ENCODE measurements around the gene PKDCC. TPM values are rescaled to one million over a fixed set of nuclear protein-coding genes. Genes with fewer than 3 reads are reported as not detected.

Gene PKDCC
- total and polyA plus RNA-seq, 2 of the 13 experiments (the other 11 are each of a cell fraction or from before 2014, with no cell fraction given), result 52.6 to 58.8 TPM

DNA sequence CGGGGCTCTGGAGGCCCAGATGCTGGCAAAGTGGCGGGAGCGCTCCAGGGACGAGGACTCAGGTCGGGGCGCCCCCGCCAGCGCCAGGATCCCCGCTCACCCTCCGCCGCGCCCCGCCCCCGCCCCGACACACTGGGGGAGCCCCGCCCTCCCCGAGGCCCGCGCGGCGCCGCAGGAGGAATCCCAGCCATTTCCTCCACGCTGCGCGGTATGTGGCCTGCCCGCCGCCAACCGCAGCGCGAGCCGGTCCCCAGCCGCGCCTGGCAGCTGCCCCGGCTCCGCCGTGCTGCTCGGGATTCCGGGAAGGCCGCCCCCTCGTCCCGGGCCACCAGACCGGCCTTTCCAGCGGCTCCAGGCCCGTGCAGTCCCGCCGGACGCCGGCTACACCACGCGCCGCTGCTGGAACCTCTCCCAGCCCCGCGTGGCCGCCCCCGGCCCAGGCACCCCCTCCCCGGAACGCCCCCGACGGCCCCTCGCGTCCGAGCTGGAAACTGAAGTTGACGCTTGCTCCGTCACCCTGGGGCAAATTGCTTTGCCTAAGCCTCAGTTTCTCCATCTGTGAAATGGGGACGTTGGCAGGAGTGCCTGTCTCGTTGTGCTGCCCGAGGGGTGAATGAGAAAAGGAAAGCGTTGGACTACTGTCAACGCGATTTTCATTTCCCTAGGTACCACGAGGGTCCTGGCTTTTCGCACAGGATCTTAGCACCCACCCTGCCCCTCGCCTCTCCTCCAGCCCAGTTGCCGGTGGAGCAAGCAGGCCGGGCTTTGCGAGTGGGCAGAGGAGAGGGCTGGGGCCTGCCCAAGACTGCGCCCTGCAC lies 53.6 kb downstream of the PKDCC start (continued):
- TF ChIP-seq BCL3 (CRISPR knock-in tag; IDR thresholded peaks at IDR 0.05), result no peak
- TF ChIP-seq, protein P1, sequence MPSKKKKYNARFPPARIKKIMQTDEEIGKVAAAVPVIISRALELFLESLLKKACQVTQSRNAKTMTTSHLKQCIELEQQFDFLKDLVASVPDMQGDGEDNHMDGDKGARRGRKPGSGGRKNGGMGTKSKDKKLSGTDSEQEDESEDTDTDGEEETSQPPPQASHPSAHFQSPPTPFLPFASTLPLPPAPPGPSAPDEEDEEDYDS (CRISPR knock-in tag; IDR thresholded peaks at IDR 0.05), result no peak
- TF ChIP-seq, protein P2, sequence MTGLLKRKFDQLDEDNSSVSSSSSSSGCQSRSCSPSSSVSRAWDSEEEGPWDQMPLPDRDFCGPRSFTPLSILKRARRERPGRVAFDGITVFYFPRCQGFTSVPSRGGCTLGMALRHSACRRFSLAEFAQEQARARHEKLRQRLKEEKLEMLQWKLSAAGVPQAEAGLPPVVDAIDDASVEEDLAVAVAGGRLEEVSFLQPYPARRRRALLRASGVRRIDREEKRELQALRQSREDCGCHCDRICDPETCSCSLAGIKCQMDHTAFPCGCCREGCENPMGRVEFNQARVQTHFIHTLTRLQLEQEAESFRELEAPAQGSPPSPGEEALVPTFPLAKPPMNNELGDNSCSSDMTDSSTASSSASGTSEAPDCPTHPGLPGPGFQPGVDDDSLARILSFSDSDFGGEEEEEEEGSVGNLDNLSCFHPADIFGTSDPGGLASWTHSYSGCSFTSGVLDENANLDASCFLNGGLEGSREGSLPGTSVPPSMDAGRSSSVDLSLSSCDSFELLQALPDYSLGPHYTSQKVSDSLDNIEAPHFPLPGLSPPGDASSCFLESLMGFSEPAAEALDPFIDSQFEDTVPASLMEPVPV (CRISPR knock-in tag; IDR thresholded peaks at IDR 0.05), result no peak
- TF ChIP-seq, protein P3, sequence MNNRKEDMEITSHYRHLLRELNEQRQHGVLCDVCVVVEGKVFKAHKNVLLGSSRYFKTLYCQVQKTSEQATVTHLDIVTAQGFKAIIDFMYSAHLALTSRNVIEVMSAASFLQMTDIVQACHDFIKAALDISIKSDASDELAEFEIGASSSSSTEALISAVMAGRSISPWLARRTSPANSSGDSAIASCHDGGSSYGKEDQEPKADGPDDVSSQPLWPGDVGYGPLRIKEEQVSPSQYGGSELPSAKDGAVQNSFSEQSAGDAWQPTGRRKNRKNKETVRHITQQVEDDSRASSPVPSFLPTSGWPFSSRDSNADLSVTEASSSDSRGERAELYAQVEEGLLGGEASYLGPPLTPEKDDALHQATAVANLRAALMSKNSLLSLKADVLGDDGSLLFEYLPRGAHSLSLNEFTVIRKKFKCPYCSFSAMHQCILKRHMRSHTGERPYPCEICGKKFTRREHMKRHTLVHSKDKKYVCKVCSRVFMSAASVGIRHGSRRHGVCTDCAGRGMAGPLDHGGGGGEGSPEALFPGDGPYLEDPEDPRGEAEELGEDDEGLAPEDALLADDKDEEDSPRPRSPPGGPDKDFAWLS (CRISPR knock-in tag; IDR thresholded peaks at IDR 0.05; ENCODE audit: borderline replicate concordance), result no peak
- TF ChIP-seq PLRG1 (conservative IDR thresholded peaks at IDR 0.05), result no peak
- no peak for TF ChIP-seq RFX1 (IDR thresholded peaks at IDR 0.05)
- no peak for TF ChIP-seq ZNF790 (CRISPR knock-in tag; IDR thresholded peaks at IDR 0.05; ENCODE audit: borderline replicate concordance)
- no peak for TF ChIP-seq DDIT3 (CRISPR knock-in tag; IDR thresholded peaks at IDR 0.05)
- TF ChIP-seq ZBTB38 (CRISPR knock-in tag; IDR thresholded peaks at IDR 0.05), result no peak
- TF ChIP-seq, protein P4, sequence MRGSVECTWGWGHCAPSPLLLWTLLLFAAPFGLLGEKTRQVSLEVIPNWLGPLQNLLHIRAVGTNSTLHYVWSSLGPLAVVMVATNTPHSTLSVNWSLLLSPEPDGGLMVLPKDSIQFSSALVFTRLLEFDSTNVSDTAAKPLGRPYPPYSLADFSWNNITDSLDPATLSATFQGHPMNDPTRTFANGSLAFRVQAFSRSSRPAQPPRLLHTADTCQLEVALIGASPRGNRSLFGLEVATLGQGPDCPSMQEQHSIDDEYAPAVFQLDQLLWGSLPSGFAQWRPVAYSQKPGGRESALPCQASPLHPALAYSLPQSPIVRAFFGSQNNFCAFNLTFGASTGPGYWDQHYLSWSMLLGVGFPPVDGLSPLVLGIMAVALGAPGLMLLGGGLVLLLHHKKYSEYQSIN (CRISPR knock-in tag; IDR thresholded peaks at IDR 0.05; ENCODE audit: borderline replicate concordance), result no peak
- 0 out of 2 replicates have a peak, but pooled peaks have one; percentile 20 for TF ChIP-seq HIVEP1 (CRISPR knock-in tag; IDR thresholded peaks at IDR 0.05)
- TF ChIP-seq SMAD1 (CRISPR knock-in tag; IDR thresholded peaks at IDR 0.05; ENCODE audit: borderline replicate concordance, low read depth), result no peak
- peak; percentile 4; the same call in 1 of the 2 replicates for TF ChIP-seq YEATS4 (CRISPR knock-in tag; IDR thresholded peaks at IDR 0.05; ENCODE audit: borderline replicate concordance)
- peak; percentile 39; the same call in 1 of the 2 replicates for TF ChIP-seq ZNF143 (CRISPR knock-in tag; IDR thresholded peaks at IDR 0.05)
- no peak for TF ChIP-seq ZSCAN5A (CRISPR knock-in tag; IDR thresholded peaks at IDR 0.05; ENCODE audit: borderline replicate concordance)
- no peak for TF ChIP-seq ZSCAN25 (CRISPR knock-in tag; IDR thresholded peaks at IDR 0.05)
- TF ChIP-seq CHD2 (IDR thresholded peaks at IDR 0.05; ENCODE audit: low read depth, low read length), result no peak
- no peak for TF ChIP-seq TMF1 (CRISPR knock-in tag; IDR thresholded peaks at IDR 0.05; ENCODE audit: low read depth)
- TF ChIP-seq WIZ (CRISPR knock-in tag; IDR thresholded peaks at IDR 0.05), result 0 out of 2 replicates have a peak, but pooled peaks have one; percentile 38
- no peak for TF ChIP-seq ZNF136 (CRISPR knock-in tag; IDR thresholded peaks at IDR 0.05; ENCODE audit: low read depth)

All from HepG2 (cell line).